ENCODE results near the gene CLCN6. TPM values are rescaled to one million over a fixed set of nuclear protein-coding genes. Genes with fewer than 3 reads are reported as not detected.

CLCN6 gene
- total and polyA plus RNA-seq, 2 of the 13 experiments (the other 11 are each of a cell fraction or from before 2014, with no cell fraction given) = 14.9 to 19.3 TPM

DNA sequence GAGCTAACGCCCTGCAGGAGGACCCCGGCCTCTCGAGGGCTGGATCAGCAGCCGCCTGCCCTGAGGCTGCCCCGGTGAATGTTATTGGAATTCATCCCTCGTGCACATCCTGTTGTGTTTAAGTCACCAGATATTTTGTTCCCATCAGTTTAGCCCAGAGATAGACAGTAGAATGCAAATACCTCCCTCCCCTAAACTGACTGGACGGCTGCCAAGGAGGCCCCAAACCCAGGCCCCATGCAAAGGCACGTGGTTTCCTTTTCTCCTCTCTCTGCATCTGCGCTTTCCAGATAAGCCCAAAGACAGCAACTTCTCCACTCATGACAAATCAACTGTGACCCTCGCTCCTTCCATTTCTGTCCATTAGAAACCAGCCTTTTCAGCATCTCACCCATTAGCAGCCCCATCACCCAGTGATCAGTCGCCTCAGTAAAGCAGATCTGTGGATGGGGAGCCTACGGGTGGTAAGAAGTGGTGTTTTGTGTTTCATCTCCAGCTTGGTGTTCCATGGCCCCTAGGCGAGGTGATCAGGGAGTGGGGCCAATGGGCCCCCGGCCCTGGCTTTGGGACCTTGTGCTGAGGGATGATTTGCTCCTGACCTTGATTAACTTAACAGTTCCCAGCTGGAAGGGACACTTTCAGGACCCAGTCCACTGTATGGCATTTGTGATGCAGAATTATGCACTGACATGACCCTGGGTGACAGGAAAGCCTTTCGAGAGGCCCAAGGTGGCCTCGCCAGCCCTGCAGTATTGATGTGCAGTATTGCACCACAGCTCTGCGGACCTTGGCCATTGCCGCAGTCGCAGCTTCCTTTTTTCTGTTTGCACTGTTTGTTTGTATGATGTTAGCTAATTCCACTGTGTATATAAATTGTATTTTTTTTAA is 36.4 kb downstream of the CLCN6 start (continued):
- TF ChIP-seq, protein P1, sequence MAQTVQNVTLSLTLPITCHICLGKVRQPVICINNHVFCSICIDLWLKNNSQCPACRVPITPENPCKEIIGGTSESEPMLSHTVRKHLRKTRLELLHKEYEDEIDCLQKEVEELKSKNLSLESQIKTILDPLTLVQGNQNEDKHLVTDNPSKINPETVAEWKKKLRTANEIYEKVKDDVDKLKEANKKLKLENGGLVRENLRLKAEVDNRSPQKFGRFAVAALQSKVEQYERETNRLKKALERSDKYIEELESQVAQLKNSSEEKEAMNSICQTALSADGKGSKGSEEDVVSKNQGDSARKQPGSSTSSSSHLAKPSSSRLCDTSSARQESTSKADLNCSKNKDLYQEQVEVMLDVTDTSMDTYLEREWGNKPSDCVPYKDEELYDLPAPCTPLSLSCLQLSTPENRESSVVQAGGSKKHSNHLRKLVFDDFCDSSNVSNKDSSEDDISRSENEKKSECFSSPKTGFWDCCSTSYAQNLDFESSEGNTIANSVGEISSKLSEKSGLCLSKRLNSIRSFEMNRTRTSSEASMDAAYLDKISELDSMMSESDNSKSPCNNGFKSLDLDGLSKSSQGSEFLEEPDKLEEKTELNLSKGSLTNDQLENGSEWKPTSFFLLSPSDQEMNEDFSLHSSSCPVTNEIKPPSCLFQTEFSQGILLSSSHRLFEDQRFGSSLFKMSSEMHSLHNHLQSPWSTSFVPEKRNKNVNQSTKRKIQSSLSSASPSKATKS (CRISPR knock-in tag; IDR thresholded peaks at IDR 0.05) = no peak
- TF ChIP-seq ZNF501 (CRISPR knock-in tag; IDR thresholded peaks at IDR 0.05) = peak; percentile 51; the same call in 1 of the 2 replicates
- no peak for TF ChIP-seq HNRNPH1 (optimal IDR thresholded peaks at IDR 0.05; ENCODE audit: low read depth, low read length)
- TF ChIP-seq ATF7 (IDR thresholded peaks at IDR 0.05) = peak; percentile 18; the same call in 1 of the 2 replicates
- TF ChIP-seq ATF7 (CRISPR knock-in tag; IDR thresholded peaks at IDR 0.05) = peak; percentile 80; the same call in 1 of the 2 replicates
- no peak for TF ChIP-seq ZNF382 (CRISPR knock-in tag; IDR thresholded peaks at IDR 0.05; ENCODE audit: borderline replicate concordance)
- no peak for TF ChIP-seq JDP2 (CRISPR knock-in tag; IDR thresholded peaks at IDR 0.05; ENCODE audit: borderline replicate concordance)
- peak; percentile 99 for TF ChIP-seq RXRA (CRISPR knock-in tag; IDR thresholded peaks at IDR 0.05)
- TF ChIP-seq, protein P2, sequence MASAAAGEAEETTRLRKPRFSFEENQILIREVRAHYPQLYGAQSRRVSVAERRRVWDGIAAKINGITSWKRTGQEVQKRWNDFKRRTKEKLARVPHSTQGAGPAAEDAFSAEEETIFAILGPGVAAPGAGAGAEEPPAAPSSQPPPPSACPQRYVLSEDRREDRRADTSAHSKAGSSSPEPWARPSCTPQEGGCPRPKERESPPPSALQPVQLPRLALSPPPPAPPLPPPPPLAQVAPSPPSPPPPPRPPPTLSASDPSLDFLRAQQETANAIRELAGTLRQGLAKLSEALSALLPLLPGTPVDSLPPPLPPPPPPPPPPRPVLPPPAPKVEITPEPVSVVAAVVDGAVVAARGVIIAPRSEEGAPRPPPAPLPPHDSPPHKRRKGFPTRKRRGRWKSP (CRISPR knock-in tag; IDR thresholded peaks at IDR 0.05) = peak; percentile 63; the same call in 1 of the 2 replicates
- TF ChIP-seq ZFYVE20 (CRISPR knock-in tag; IDR thresholded peaks at IDR 0.05; ENCODE audit: borderline replicate concordance, low read depth) = no peak
- no peak for TF ChIP-seq ZBTB20 (CRISPR knock-in tag; IDR thresholded peaks at IDR 0.05; ENCODE audit: borderline replicate concordance, low read depth)
- peak; percentile 72; the same call in 1 of the 2 replicates for TF ChIP-seq ZNF503 (CRISPR knock-in tag; IDR thresholded peaks at IDR 0.05)
- TF ChIP-seq ERF (CRISPR knock-in tag; IDR thresholded peaks at IDR 0.05) = peak; percentile 87
- TF ChIP-seq CBX1 (IDR thresholded peaks at IDR 0.05; ENCODE audit: low read depth) = no peak
- TF ChIP-seq ZNF451 (CRISPR knock-in tag; IDR thresholded peaks at IDR 0.05) = no peak
- TF ChIP-seq RBM39 (IDR thresholded peaks at IDR 0.05; ENCODE audit: low read depth, low read length, poor library complexity, severe bottlenecking) = no peak
- TF ChIP-seq ARID5B (CRISPR knock-in tag; IDR thresholded peaks at IDR 0.05) = peak; percentile 90
- TF ChIP-seq FOXC1 (CRISPR knock-in tag; IDR thresholded peaks at IDR 0.05; ENCODE audit: borderline replicate concordance) = no peak
- TF ChIP-seq ZMYM3 (CRISPR knock-in tag; IDR thresholded peaks at IDR 0.05) = peak; percentile 42; the same call in 1 of the 2 replicates
- TF ChIP-seq ZNF296 (CRISPR knock-in tag; conservative IDR thresholded peaks at IDR 0.05) = peak; percentile 52; the same call in 1 of the 2 replicates

Data from HepG2 (cell line).